Mesendoderm (in vitro differentiated cells): ENCODE results near the gene APP.

ENCODE experiments used
- DNase-seq: peaks from one replicate; pipeline ENCODE4 v3.0.0; 2013
- H2AK5ac ChIP-seq: 2 replicates; pipeline ENCODE4 v1.6.1; 2013; ENCODE audit warnings: low read length, inconsistent platforms
- H2BK120ac ChIP-seq: 2 replicates; pipeline ENCODE4 v1.6.1; 2013; ENCODE audit warnings: low read depth, mild to moderate bottlenecking, low read length, moderate library complexity, mixed read lengths
- H2BK15ac ChIP-seq: replicated peaks from 2 replicates; pipeline ENCODE4 v1.6.1; 2013; ENCODE audit warnings: low read depth, mild to moderate bottlenecking, moderate library complexity
- H2BK5ac ChIP-seq: 2 replicates; pipeline ENCODE4 v1.6.1; 2013; ENCODE audit warnings: low read length, inconsistent platforms
- H3K18ac ChIP-seq: 2 replicates; pipeline ENCODE4 v1.6.1; 2013; ENCODE audit warnings: mild to moderate bottlenecking, low read length, mixed read lengths
- H3K23ac ChIP-seq: one replicate; pipeline ENCODE4 v1.6.1; 2013; ENCODE audit warnings: low read length
- H3K27ac ChIP-seq: 2 replicates; pipeline ENCODE4 v1.5.1; 2013; ENCODE audit warnings: low read depth, mild to moderate bottlenecking, inconsistent platforms, low read length, moderate library complexity
- H3K27me3 ChIP-seq: 2 replicates; pipeline ENCODE4 v1.6.1; 2013; ENCODE audit warnings: low read length, control low read depth, mild to moderate bottlenecking, inconsistent platforms; ENCODE audit not compliant: insufficient read depth, poor library complexity
- H3K36me3 ChIP-seq: 2 replicates; pipeline ENCODE4 v1.6.1; 2013; ENCODE audit warnings: low read length, inconsistent platforms; ENCODE audit not compliant: control insufficient read depth, insufficient read depth
- H3K4ac ChIP-seq: one replicate; pipeline ENCODE4 v1.6.1; 2013; ENCODE audit warnings: low read depth, mild to moderate bottlenecking, low read length, moderate library complexity
- H3K4me1 ChIP-seq: 2 replicates; pipeline ENCODE4 v1.6.1; 2013; ENCODE audit warnings: low read depth, low read length, inconsistent platforms; ENCODE audit not compliant: control insufficient read depth
- H3K4me2 ChIP-seq: 2 replicates; pipeline ENCODE4 v1.6.1; 2013; ENCODE audit warnings: low read length
- H3K4me3 ChIP-seq: 2 replicates; pipeline ENCODE4 v1.5.1; 2013; ENCODE audit warnings: mild to moderate bottlenecking, low read length
- H3K56ac ChIP-seq: one replicate; pipeline ENCODE4 v1.6.1; 2013; ENCODE audit warnings: low read length
- H3K79me1 ChIP-seq: 2 replicates; pipeline ENCODE4 v1.6.1; 2013; ENCODE audit warnings: low read length, inconsistent platforms
- H3K79me2 ChIP-seq: 2 replicates; pipeline ENCODE4 v1.6.1; 2013; ENCODE audit warnings: mild to moderate bottlenecking, low read length; ENCODE audit not compliant: control insufficient read depth, insufficient read depth
- H3K9ac ChIP-seq: 2 replicates; pipeline ENCODE4 v1.6.1; 2013; ENCODE audit warnings: low read length, inconsistent platforms
- H4K5ac ChIP-seq: one replicate; pipeline ENCODE4 v1.6.1; 2013; ENCODE audit warnings: low read length
- H4K8ac ChIP-seq: one replicate; pipeline ENCODE4 v1.6.1; 2013; ENCODE audit warnings: low read depth, mild to moderate bottlenecking, control low read depth, low read length, moderate library complexity
- WGBS: extraction: QIAGEN DNeasy Blood & Tissue Kit; methylation state at CpG from one replicate; pipeline ENCODE4 v1.1.7; 2013; ENCODE audit warnings: low lambda C conversion rate, missing lambda C conversion rate; ENCODE audit not compliant: insufficient coverage; ENCODE audit errors: extremely low coverage; 5-methylcytosine and 5-hydroxymethylcytosine counted together

Gene APP

GRCh38 chr21:26164311-26164710 lies 6.3 kb downstream of the APP start:
- H3K4me2 ChIP-seq = no peak overlapping the region
- no peaks in the 10 kb centered on the region for H3K79me1 ChIP-seq
- H3K18ac ChIP-seq = no peak overlapping the region
- H2BK15ac ChIP-seq = no peak overlapping the region
- H3K36me3 ChIP-seq = no peaks in the 10 kb centered on the region
- H2BK5ac ChIP-seq = no peak overlapping the region
- peaks cover 77% of the 10 kb centered on the region for H3K79me2 ChIP-seq
- DNase-seq = no peak
- no CpG with 5 or more reads among the region's 2 CpGs for WGBS
- no peak overlapping the region for H3K23ac ChIP-seq
- no peak overlapping the region for H3K4me3 ChIP-seq
- no peaks in the 10 kb centered on the region for H3K27me3 ChIP-seq
- peaks cover 2% of the 10 kb centered on the region for H3K4me1 ChIP-seq
- no peak overlapping the region for H3K27ac ChIP-seq
- no peak overlapping the region for H3K9ac ChIP-seq
- H3K56ac ChIP-seq = no peak overlapping the region
- no peak overlapping the region for H2AK5ac ChIP-seq
- H4K8ac ChIP-seq = no peak overlapping the region
- no peak overlapping the region for H2BK120ac ChIP-seq
- H4K5ac ChIP-seq = no peak overlapping the region
- no peak overlapping the region for H3K4ac ChIP-seq

DNA sequence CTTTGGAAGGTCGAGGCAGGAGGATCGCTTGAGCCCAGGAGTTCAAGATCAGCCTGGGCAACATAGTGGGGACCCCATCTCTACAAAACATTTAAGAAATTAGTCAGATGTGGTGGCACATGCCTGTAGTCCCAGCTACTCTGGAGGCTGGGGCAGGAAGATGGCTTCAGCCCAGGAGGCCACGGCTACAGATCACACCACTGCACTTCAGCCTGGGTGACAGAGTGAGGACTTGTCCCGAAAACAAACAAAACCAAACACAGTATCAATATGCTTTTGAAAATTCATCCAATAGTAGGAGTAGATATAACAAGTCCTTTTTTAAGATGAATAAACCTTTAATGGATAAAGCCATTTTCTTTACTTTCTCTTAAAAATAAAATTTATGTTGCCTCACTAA lies 8.5 kb downstream of the APP start:
- H2BK120ac ChIP-seq = no peak overlapping the region
- H4K5ac ChIP-seq = no peak overlapping the region
- no peak overlapping the region for H3K23ac ChIP-seq
- no peaks in the 10 kb centered on the region for H3K27me3 ChIP-seq
- H3K4me2 ChIP-seq = no peak overlapping the region
- peaks cover 80% of the 10 kb centered on the region for H3K79me2 ChIP-seq
- WGBS = no CpG with 5 or more reads among the region's 4 CpGs
- no peak overlapping the region for H2AK5ac ChIP-seq
- no peak overlapping the region for H3K4ac ChIP-seq
- no peak overlapping the region for H3K56ac ChIP-seq
- H3K27ac ChIP-seq = no peak overlapping the region
- no peak overlapping the region for H3K9ac ChIP-seq
- no peak overlapping the region for H3K18ac ChIP-seq
- H3K4me1 ChIP-seq = peaks cover 10% of the 10 kb centered on the region
- no peak for DNase-seq
- H2BK15ac ChIP-seq = no peak overlapping the region
- no peaks in the 10 kb centered on the region for H3K79me1 ChIP-seq
- no peak overlapping the region for H2BK5ac ChIP-seq
- H3K36me3 ChIP-seq = no peaks in the 10 kb centered on the region
- no peak overlapping the region for H3K4me3 ChIP-seq
- H4K8ac ChIP-seq = no peak overlapping the region

DNA sequence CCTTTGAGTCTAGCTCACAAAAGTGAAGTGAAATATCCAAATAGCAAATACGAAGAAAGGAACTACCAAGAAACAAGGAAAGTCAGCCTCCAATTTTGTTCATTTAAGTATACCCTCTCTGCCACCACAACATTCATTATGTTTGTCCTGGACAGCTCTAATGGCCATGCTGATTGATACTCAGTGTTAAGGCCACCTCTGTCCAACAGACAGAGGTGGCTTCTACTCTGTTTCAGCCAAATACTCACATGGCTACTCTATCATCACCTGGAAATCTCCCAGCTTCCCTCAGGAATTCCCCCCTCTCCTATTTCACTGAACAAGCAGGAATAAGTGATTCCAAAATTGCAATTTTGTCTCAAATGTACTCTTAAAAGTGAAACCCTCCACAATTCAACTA lies 10.7 kb downstream of the APP start:
- Histone ChIP-seq H3K18ac (peak overlapping the region; percentile 28), H3K23ac (no peak overlapping the region), H2BK15ac (no peak overlapping the region), H2AK5ac (no peak overlapping the region), H3K56ac (no peak overlapping the region), H4K5ac (no peak overlapping the region), H3K4me3 (no peak overlapping the region), H2BK120ac (no peak overlapping the region), H3K27me3 (no peaks in the 10 kb centered on the region), H3K79me1 (no peaks in the 10 kb centered on the region), H3K79me2 (peaks cover 75% of the 10 kb centered on the region), H4K8ac (no peak overlapping the region), H3K36me3 (no peaks in the 10 kb centered on the region), H3K9ac (no peak overlapping the region), H3K27ac (no peak overlapping the region), H3K4me1 (peaks cover 8% of the 10 kb centered on the region), H3K4me2 (no peak overlapping the region), H3K4ac (no peak overlapping the region), H2BK5ac (no peak overlapping the region)
- DNase-seq = no peak
- no CpG with 5 or more reads among the region's 1 CpG for WGBS

DNA sequence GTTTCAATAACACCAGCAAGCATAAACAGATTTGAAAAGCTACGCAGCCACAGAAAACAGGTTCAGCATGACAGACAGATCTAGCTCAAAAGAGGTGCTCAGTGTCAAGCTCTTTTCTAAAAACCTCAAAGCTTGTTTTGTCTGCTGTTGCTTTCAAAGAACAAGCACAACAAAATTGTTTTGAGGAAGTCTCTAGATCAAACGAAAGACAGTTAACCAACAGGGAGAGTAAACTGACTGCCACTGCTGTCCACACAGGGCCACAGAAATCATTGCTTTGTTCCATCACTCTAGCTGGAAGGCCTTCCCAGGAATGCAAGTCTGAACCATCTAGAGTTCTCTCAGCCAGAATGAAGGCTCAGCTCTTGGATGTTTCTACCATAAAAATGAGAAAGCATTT lies 12.8 kb downstream of the APP start:
- no peak overlapping the region for H3K4me2 ChIP-seq
- H3K27me3 ChIP-seq = no peaks in the 10 kb centered on the region
- no peak overlapping the region for H3K9ac ChIP-seq
- no CpG with 5 or more reads among the region's 2 CpGs for WGBS
- no peak overlapping the region for H3K27ac ChIP-seq
- H2BK5ac ChIP-seq = no peak overlapping the region
- no peak overlapping the region for H4K5ac ChIP-seq
- H3K36me3 ChIP-seq = no peaks in the 10 kb centered on the region
- H3K18ac ChIP-seq = no peak overlapping the region
- H3K56ac ChIP-seq = no peak overlapping the region
- no peak overlapping the region for H3K4me3 ChIP-seq
- DNase-seq = no peak
- H2BK15ac ChIP-seq = no peak overlapping the region
- H2AK5ac ChIP-seq = no peak overlapping the region
- no peak overlapping the region for H4K8ac ChIP-seq
- H3K4me1 ChIP-seq = peaks cover 8% of the 10 kb centered on the region
- no peaks in the 10 kb centered on the region for H3K79me1 ChIP-seq
- H3K23ac ChIP-seq = no peak overlapping the region
- H3K4ac ChIP-seq = no peak overlapping the region
- H2BK120ac ChIP-seq = no peak overlapping the region
- H3K79me2 ChIP-seq = peaks cover 80% of the 10 kb centered on the region

DNA sequence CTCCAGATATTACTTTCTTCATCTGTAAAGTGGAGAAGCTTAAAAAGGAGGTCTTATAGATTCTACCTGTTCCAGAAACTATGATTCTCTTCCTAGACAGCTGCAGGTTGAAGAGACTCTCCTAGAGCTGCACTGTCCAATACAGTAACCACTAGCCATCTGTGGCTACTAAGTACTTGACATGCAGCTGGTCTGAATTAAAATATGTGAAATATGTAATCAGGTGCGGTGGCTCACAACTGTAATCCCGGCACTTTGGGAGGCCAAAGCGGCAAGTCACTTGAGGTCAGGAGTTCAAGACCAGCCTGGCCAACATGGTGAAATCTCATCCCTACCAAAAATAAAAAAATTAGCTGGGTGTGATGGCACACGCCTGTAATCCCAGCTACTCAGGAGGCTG lies 15.8 kb downstream of the APP start:
- H4K8ac ChIP-seq = no peak overlapping the region
- no peak overlapping the region for H2AK5ac ChIP-seq
- no peak overlapping the region for H3K4ac ChIP-seq
- no CpG with 5 or more reads among the region's 4 CpGs for WGBS
- no peak overlapping the region for H2BK120ac ChIP-seq
- H3K27ac ChIP-seq = no peak overlapping the region
- H3K79me2 ChIP-seq = peaks cover 82% of the 10 kb centered on the region
- H3K4me1 ChIP-seq = peaks cover 19% of the 10 kb centered on the region
- H3K4me3 ChIP-seq = no peak overlapping the region
- no peak overlapping the region for H2BK5ac ChIP-seq
- H3K27me3 ChIP-seq = no peaks in the 10 kb centered on the region
- H3K36me3 ChIP-seq = no peaks in the 10 kb centered on the region
- H3K4me2 ChIP-seq = no peak overlapping the region
- H3K23ac ChIP-seq = no peak overlapping the region
- no peak overlapping the region for H3K9ac ChIP-seq
- DNase-seq = no peak
- H2BK15ac ChIP-seq = no peak overlapping the region
- H3K79me1 ChIP-seq = peaks cover 5% of the 10 kb centered on the region
- no peak overlapping the region for H4K5ac ChIP-seq
- no peak overlapping the region for H3K56ac ChIP-seq
- no peak overlapping the region for H3K18ac ChIP-seq

GRCh38 chr21:26153758-26154157 lies 16.8 kb downstream of the APP start:
- Histone ChIP-seq H3K36me3 (no peaks in the 10 kb centered on the region), H2BK5ac (no peak overlapping the region), H3K27me3 (no peaks in the 10 kb centered on the region), H2BK15ac (no peak overlapping the region), H4K8ac (no peak overlapping the region), H2BK120ac (no peak overlapping the region), H3K4me2 (no peak overlapping the region), H3K23ac (no peak overlapping the region), H3K79me1 (peaks cover 5% of the 10 kb centered on the region), H3K79me2 (peaks cover 77% of the 10 kb centered on the region), H2AK5ac (no peak overlapping the region), H4K5ac (no peak overlapping the region), H3K9ac (no peak overlapping the region), H3K27ac (no peak overlapping the region), H3K18ac (no peak overlapping the region), H3K4ac (no peak overlapping the region), H3K56ac (no peak overlapping the region), H3K4me1 (peaks cover 23% of the 10 kb centered on the region), H3K4me3 (no peak overlapping the region)
- no peak for DNase-seq
- WGBS = no CpG with 5 or more reads among the region's 1 CpG
